Mucosa of descending colon (tissue), 3 donors: ENCODE results near the gene PPP1R18. TPM values are rescaled to one million over a fixed set of nuclear protein-coding genes. Genes with fewer than 3 reads are reported as not detected.

Source experiments
- ATAC-seq: fragments of 200-7000 bp; cut with Tn5 transposase; one replicate; pipeline ENCODE4 v1.9.1; 2020; ENCODE audit warnings: mild to moderate bottlenecking, moderate library complexity
- DNase-seq, 3 donors: peaks; one replicate each; pipeline ENCODE4 v3.0.0-alpha.2; 2020
- H3K36me3 ChIP-seq: fragments of 200-600 bp; one replicate; pipeline ENCODE4 v1.8.0; 2021; ENCODE audit warnings: low read depth, mild to moderate bottlenecking
- H3K4me1 ChIP-seq: fragments of 200-600 bp; one replicate; pipeline ENCODE4 v1.8.0; 2021; ENCODE audit warnings: low read depth, mild to moderate bottlenecking
- H3K4me3 ChIP-seq: fragments of 200-600 bp; one replicate; pipeline ENCODE4 v1.8.0; 2021; ENCODE audit warnings: mild to moderate bottlenecking
- H3K9me3 ChIP-seq: fragments of 200-600 bp; one replicate; pipeline ENCODE4 v1.8.0; 2021; ENCODE audit warnings: mild to moderate bottlenecking
- CTCF ChIP-seq: fragments of 200-600 bp; IDR thresholded peaks from one replicate; pipeline ENCODE4 v1.8.0; 2022; ENCODE audit warnings: antibody characterized with exemption, mild to moderate bottlenecking
- intact Hi-C, 2 donors: fragments of 100-400 bp; cut with DNase I in 1 of 2; cut with micrococcal nuclease in 1 of 2; formaldehyde crosslinking; loops; one replicate each; pipeline versions ENCODE4 v1.11.0 to v1.11.1; 2022; cut with DNase I, micrococcal nuclease
- total RNA-seq, 3 donors: library from RNA; stranded (reverse); fragmentation: NEBNext Ultra II Directional in 2 of 3; extraction: Animal tissue kit (Norgen Biotek cat#: 25700) in 2 of 3; gene quantifications; one replicate each; pipeline versions ENCODE4 v1.2.1 to v1.2.4, GENCODE V29; 2021 to 2023
- donor health status: DM: no; HTN: no; CAD: no; lungs with moderate emphysema.
- donor health status: DM: no; HTN: no; CAD: no.
- donor health status: DM: no; HTN: yes; CAD: no.

Gene PPP1R18
- total RNA-seq, 3 donors from 2014 or later, result 8.6 to 55.1 (median 22.1) TPM

GRCh38 chr6:30689985-30690384 is 3.5 kb upstream of the PPP1R18 start:
- no peak for TF ChIP-seq CTCF
- Histone ChIP-seq H3K4me1 (peaks cover 21% of the 10 kb centered on the region), H3K4me3 (no peak overlapping the region), H3K36me3 (no peaks in the 10 kb centered on the region), H3K9me3 (no peaks in the 10 kb centered on the region)
- DNase-seq (peak in 2 of 3 donors; percentile 38 to 49), ATAC-seq (no peak)
- intact Hi-C loops, result no loop called here

- Histone ChIP-seq H3K4me3 (no peak overlapping the region), H3K9me3 (no peaks in the 10 kb centered on the region), H3K4me1 (peaks cover 21% of the 10 kb centered on the region), H3K36me3 (no peaks in the 10 kb centered on the region)
- intact Hi-C loops, result no loop called here
- TF ChIP-seq CTCF, result no peak
- DNase-seq (peak in 1 of 3 donors; percentile 54), ATAC-seq (no peak)
These were observed 2.8 kb upstream of the PPP1R18 start for GRCh38 chr6:30689022-30689865.

GRCh38 chr6:30688569-30688968 is 2.1 kb upstream of the PPP1R18 start:
- H3K9me3 ChIP-seq, result no peaks in the 10 kb centered on the region
- H3K36me3 ChIP-seq, result no peaks in the 10 kb centered on the region
- intact Hi-C loops, result no loop called here
- H3K4me3 ChIP-seq, result no peak overlapping the region
- ATAC-seq, result no peak
- peaks cover 21% of the 10 kb centered on the region for H3K4me1 ChIP-seq
- DNase-seq, result peak in 1 of 3 donors; percentile 68
- TF ChIP-seq CTCF, result no peak

- intact Hi-C loops, result no loop called here
- Histone ChIP-seq H3K36me3 (no peaks in the 10 kb centered on the region), H3K4me1 (peaks cover 21% of the 10 kb centered on the region), H3K4me3 (peak overlapping the region; percentile 24), H3K9me3 (no peaks in the 10 kb centered on the region)
- DNase-seq (peak in 1 of 3 donors; percentile 67), ATAC-seq (no peak)
- TF ChIP-seq CTCF, result no peak
These were observed 1.4 kb upstream of the PPP1R18 start for GRCh38 chr6:30687659-30688431.

GRCh38 chr6:30686908-30687658 is 638 bp upstream of the PPP1R18 start:
- no peaks in the 10 kb centered on the region for H3K9me3 ChIP-seq
- intact Hi-C loops, result no loop called here

More at GRCh38 chr6:30686908-30687658, 638 bp upstream of the PPP1R18 start:
- Histone ChIP-seq H3K4me3 (peak overlapping the region; percentile 24), H3K36me3 (no peaks in the 10 kb centered on the region), H3K4me1 (peaks cover 24% of the 10 kb centered on the region)
- DNase-seq (peak; percentile 83 to 97 (median 87)), ATAC-seq (peak; percentile 58)
- no peak for TF ChIP-seq CTCF
